H9 (cell line): ENCODE data around the gene DEPDC5. TPM values are rescaled to one million over a fixed set of nuclear protein-coding genes. Genes with fewer than 3 reads are reported as not detected.

Experiments
- DNase-seq: peaks from one replicate; pipeline ENCODE4 v3.0.0-alpha.2; 2017
- H2AFZ ChIP-seq: one replicate; pipeline ENCODE4 v1.6.1; 2013; ENCODE audit warnings: mild to moderate bottlenecking, low read length, control low read depth, moderate library complexity
- H2AK5ac ChIP-seq: 2 replicates; pipeline ENCODE4 v1.6.1; 2013; ENCODE audit warnings: low read length, control low read depth, mixed read lengths; ENCODE audit not compliant: insufficient read length
- H2BK120ac ChIP-seq: one replicate; pipeline ENCODE4 v1.6.1; 2013; ENCODE audit warnings: low read depth, mild to moderate bottlenecking, low read length, control low read depth, inconsistent platforms; ENCODE audit not compliant: poor library complexity, severe bottlenecking
- H2BK12ac ChIP-seq: 2 replicates; pipeline ENCODE4 v1.6.1; 2013; ENCODE audit warnings: low read length, control low read depth, mixed read lengths, low read depth; ENCODE audit not compliant: insufficient read length
- H2BK15ac ChIP-seq: 2 replicates; pipeline ENCODE4 v1.6.1; 2013; ENCODE audit warnings: low read depth, low read length, control low read depth
- H2BK20ac ChIP-seq: one replicate; pipeline ENCODE4 v1.6.1; 2013; ENCODE audit warnings: low read depth, mild to moderate bottlenecking, low read length, control low read depth, inconsistent platforms; ENCODE audit not compliant: poor library complexity, severe bottlenecking
- H2BK5ac ChIP-seq: 2 replicates; pipeline ENCODE4 v1.6.1; 2013; ENCODE audit warnings: low read length, control low read depth, mixed read lengths; ENCODE audit not compliant: insufficient read length
- H3K14ac ChIP-seq: 2 replicates; pipeline ENCODE4 v1.6.1; 2013; ENCODE audit warnings: low read length, control low read depth; ENCODE audit not compliant: insufficient read depth
- H3K18ac ChIP-seq: 2 replicates; pipeline ENCODE4 v1.6.1; 2013; ENCODE audit warnings: low read depth, mild to moderate bottlenecking, mixed read lengths, low read length, control low read depth; ENCODE audit not compliant: insufficient read length
- H3K23ac ChIP-seq: 2 replicates; pipeline ENCODE4 v1.6.1; 2013; ENCODE audit warnings: low read length, control low read depth, mixed read lengths, low read depth; ENCODE audit not compliant: insufficient read length
- H3K23me2 ChIP-seq: 2 replicates; pipeline ENCODE4 v1.6.1; 2013; ENCODE audit warnings: low read depth, mild to moderate bottlenecking, mixed read lengths, low read length, control low read depth; ENCODE audit not compliant: insufficient read length, poor library complexity, severe bottlenecking
- H3K27ac ChIP-seq: 2 replicates; pipeline ENCODE4 v1.5.1; 2013; ENCODE audit warnings: low read length, control low read depth, mixed read lengths, low read depth; ENCODE audit not compliant: insufficient read length
- H3K27me3 ChIP-seq: 2 replicates; pipeline ENCODE4 v1.6.1; 2013; ENCODE audit warnings: low read length, control low read depth, inconsistent platforms; ENCODE audit not compliant: insufficient read depth
- H3K4ac ChIP-seq: 2 replicates; pipeline ENCODE4 v1.6.1; 2013; ENCODE audit warnings: low read depth, mild to moderate bottlenecking, control low read depth, inconsistent platforms, low read length, moderate library complexity
- H3K4me1 ChIP-seq: 2 replicates; pipeline ENCODE4 v1.6.1; 2013; ENCODE audit warnings: low read length, control low read depth, inconsistent platforms; ENCODE audit not compliant: insufficient read depth
- H3K4me2 ChIP-seq: 2 replicates; pipeline ENCODE4 v1.6.1; 2013; ENCODE audit warnings: low read length, control low read depth, mixed read lengths; ENCODE audit not compliant: insufficient read length, insufficient read depth
- H3K56ac ChIP-seq: 2 replicates; pipeline ENCODE4 v1.6.1; 2013; ENCODE audit warnings: low read depth, mild to moderate bottlenecking, mixed read lengths, low read length, control low read depth; ENCODE audit not compliant: insufficient read length
- H3K79me1 ChIP-seq: 2 replicates; pipeline ENCODE4 v1.6.1; 2013; ENCODE audit warnings: low read depth, mild to moderate bottlenecking, moderate library complexity, low read length, control low read depth, inconsistent platforms; ENCODE audit not compliant: insufficient read depth, poor library complexity, severe bottlenecking
- H3K79me2 ChIP-seq: 2 replicates; pipeline ENCODE4 v1.6.1; 2013; ENCODE audit warnings: low read length, control low read depth, inconsistent platforms; ENCODE audit not compliant: insufficient read depth
- H3K9ac ChIP-seq: 2 replicates; pipeline ENCODE4 v1.6.1; 2013; ENCODE audit warnings: low read length, control low read depth, mixed read lengths; ENCODE audit not compliant: insufficient read length; ENCODE audit errors: extremely low read depth
- H3K9me3 ChIP-seq: one replicate; pipeline ENCODE4 v1.6.1; 2013; ENCODE audit warnings: low read depth, low read length, inconsistent platforms; ENCODE audit not compliant: control insufficient read depth
- H3T11ph ChIP-seq: one replicate; pipeline ENCODE4 v1.6.1; 2013; ENCODE audit warnings: mild to moderate bottlenecking, low read length, control low read depth, inconsistent platforms
- H4K20me1 ChIP-seq: one replicate; pipeline ENCODE4 v1.6.1; 2013; ENCODE audit not compliant: control insufficient read depth, insufficient read length, insufficient read depth
- H4K5ac ChIP-seq: 2 replicates; pipeline ENCODE4 v1.6.1; 2013; ENCODE audit warnings: low read depth, mild to moderate bottlenecking, mixed read lengths, low read length, control low read depth; ENCODE audit not compliant: insufficient read length
- H4K8ac ChIP-seq: replicated peaks from 2 replicates; pipeline ENCODE4 v1.6.1; 2013; ENCODE audit warnings: low read length, control low read depth, mixed read lengths, low read depth; ENCODE audit not compliant: insufficient read length
- H4K91ac ChIP-seq: 2 replicates; pipeline ENCODE4 v1.6.1; 2013; ENCODE audit warnings: low read depth, mild to moderate bottlenecking, moderate library complexity, mixed read lengths, low read length, control low read depth; ENCODE audit not compliant: insufficient read length
- H3K27ac Mint-ChIP-seq, 3 experiments: 2 replicates in 2 of 3; 3 replicates in 1 of 3; pipeline ENCODE4 v1.8.0; 2020 to 2021; ENCODE audit warnings: mixed read lengths in 3 of 3, mild to moderate bottlenecking in 1 of 3, moderate library complexity in 1 of 3
- H3K27me3 Mint-ChIP-seq: 2 replicates; pipeline ENCODE4 v1.8.0; 2021; ENCODE audit warnings: low read depth, mild to moderate bottlenecking, moderate library complexity, mixed read lengths
- H3K36me3 Mint-ChIP-seq, 3 experiments: 2 replicates in 2 of 3; 3 replicates in 1 of 3; pipeline ENCODE4 v1.8.0; 2020 to 2021; ENCODE audit warnings: low read depth in 3 of 3, mixed read lengths in 3 of 3; ENCODE audit not compliant: insufficient read depth in 1 of 3
- H3K4me1 Mint-ChIP-seq, 2 experiments: 2 replicates each; pipeline ENCODE4 v1.8.0; 2020; ENCODE audit warnings: mixed read lengths in 2 of 2
- H3K4me3 Mint-ChIP-seq, 2 experiments: 2 replicates in 1 of 2; 3 replicates in 1 of 2; pipeline ENCODE4 v1.8.0; 2020 to 2021; ENCODE audit warnings: mild to moderate bottlenecking in 2 of 2, mixed read lengths in 2 of 2, moderate library complexity in 1 of 2
- H3K9me3 Mint-ChIP-seq, 2 experiments: 2 replicates in 1 of 2; 3 replicates in 1 of 2; pipeline ENCODE4 v1.8.0; 2020; ENCODE audit warnings: mild to moderate bottlenecking in 2 of 2, mixed read lengths in 2 of 2, moderate library complexity in 1 of 2
- WGBS: extraction: QIAGEN DNeasy Blood & Tissue Kit; methylation state at CpG from one replicate; pipeline ENCODE4 v1.1.7; 2013; ENCODE audit warnings: missing lambda C conversion rate, low lambda C conversion rate, mixed read lengths; ENCODE audit not compliant: insufficient read length; ENCODE audit errors: extremely low coverage; 5-methylcytosine and 5-hydroxymethylcytosine counted together
- total RNA-seq: library from RNA; stranded (reverse); gene quantifications from 2 replicates; pipeline ENCODE4 v1.2.1, GENCODE V29; 2021
- TF ChIP-seq, protein P1 (sequence below): fragments of 200-600 bp; sonication (generic); conservative IDR thresholded peaks from 3 replicates; pipeline ENCODE4 v1.8.0; 2021; ENCODE audit warnings: antibody characterized with exemption, mild to moderate bottlenecking

DEPDC5 gene
- total RNA-seq, 1 experiment from 2014 or later = 29.2 TPM

DNA sequence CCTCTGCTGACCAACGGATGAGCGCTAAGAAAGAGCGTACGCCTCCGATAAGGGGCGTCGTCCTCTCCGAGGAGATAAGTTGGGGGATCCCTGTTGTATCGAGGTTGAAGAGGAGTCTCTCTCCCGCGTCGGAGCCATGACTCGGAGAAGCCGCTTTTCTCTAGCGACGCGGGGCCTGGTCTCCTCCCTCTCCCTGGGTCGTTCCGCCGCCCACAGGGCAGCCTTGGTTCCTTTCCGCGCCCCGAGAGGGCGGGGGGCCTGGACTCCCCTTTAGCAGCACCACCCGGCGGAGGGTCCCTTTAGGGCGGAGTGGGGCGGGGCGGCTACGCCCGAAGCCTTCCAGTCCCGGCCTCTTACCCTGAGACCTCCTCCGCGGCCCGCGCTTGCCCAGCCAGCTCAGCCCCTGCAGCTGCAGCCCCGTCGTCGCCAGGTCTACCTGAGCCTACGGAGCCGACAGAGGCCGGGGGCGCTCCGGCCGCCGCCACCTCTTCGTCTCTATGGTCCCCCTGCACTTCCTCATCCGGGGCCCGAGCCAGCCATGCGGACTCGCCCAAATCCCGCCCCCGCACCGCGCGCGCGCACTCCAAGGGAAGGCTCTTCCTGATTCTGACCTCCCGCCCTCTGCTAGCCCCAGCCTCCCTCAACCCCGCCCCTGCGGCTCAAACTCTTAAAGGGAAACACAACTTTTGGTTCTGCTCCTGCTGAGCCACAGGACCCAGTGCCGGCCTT lies 4.0 kb upstream of the DEPDC5 start, which contains the start of gene PRR14L:
TSS of gene PRR14L (minus strand) at position 497 of the 729 bp plus-strand sequence. CDS start 11,272 bp downstream, outside the sequence.
- Histone ChIP-seq H3T11ph (no peak within 1 kb of the TSS), H3K4me1 (peaks cover 7% of the 10 kb centered on the region), H4K8ac (no peak within 1 kb of the TSS), H3K14ac (peak within 1 kb of the TSS; percentile 85), H2BK15ac (no peak within 1 kb of the TSS), H3K79me2 (peaks cover 14% of the 10 kb centered on the region; the same call in 1 of the 2 replicates), H3K56ac (peak within 1 kb of the TSS; percentile 27), H3K27ac (peak within 1 kb of the TSS; percentile 73), H4K20me1 (no peaks in the 10 kb centered on the region), H3K18ac (peak within 1 kb of the TSS; percentile 87), H4K5ac (peak within 1 kb of the TSS; percentile 24), H2BK5ac (no peak within 1 kb of the TSS), H3K23ac (no peak within 1 kb of the TSS), H3K27me3 (no peaks in the 10 kb centered on the region), H2AK5ac (no peak within 1 kb of the TSS), H3K4ac (no peak within 1 kb of the TSS), H2BK20ac (no peak within 1 kb of the TSS), H2AFZ (no peak within 1 kb of the TSS), H2BK12ac (no peak within 1 kb of the TSS), H4K91ac (no peak within 1 kb of the TSS), H3K79me1 (peaks cover 3% of the 10 kb centered on the region), H3K9ac (peak within 1 kb of the TSS; percentile 96), H2BK120ac (no peak within 1 kb of the TSS), H3K4me2 (peak within 1 kb of the TSS; percentile 97), H3K23me2 (peaks cover 21% of the 10 kb centered on the region), H3K9me3 (no peaks in the 10 kb centered on the region)
- peaks cover 53 to 56% of the 10 kb centered on the region in 2 experiments for H3K4me1 Mint-ChIP-seq
- no peaks in the 10 kb centered on the region for H3K27me3 Mint-ChIP-seq
- WGBS = no CpG with 5 or more reads among the region's 62 CpGs
- no peaks in the 10 kb centered on the region; a peak in 1 of 5 replicates for H3K9me3 Mint-ChIP-seq
- peak; percentile 97 for DNase-seq
- TF ChIP-seq, protein P1, sequence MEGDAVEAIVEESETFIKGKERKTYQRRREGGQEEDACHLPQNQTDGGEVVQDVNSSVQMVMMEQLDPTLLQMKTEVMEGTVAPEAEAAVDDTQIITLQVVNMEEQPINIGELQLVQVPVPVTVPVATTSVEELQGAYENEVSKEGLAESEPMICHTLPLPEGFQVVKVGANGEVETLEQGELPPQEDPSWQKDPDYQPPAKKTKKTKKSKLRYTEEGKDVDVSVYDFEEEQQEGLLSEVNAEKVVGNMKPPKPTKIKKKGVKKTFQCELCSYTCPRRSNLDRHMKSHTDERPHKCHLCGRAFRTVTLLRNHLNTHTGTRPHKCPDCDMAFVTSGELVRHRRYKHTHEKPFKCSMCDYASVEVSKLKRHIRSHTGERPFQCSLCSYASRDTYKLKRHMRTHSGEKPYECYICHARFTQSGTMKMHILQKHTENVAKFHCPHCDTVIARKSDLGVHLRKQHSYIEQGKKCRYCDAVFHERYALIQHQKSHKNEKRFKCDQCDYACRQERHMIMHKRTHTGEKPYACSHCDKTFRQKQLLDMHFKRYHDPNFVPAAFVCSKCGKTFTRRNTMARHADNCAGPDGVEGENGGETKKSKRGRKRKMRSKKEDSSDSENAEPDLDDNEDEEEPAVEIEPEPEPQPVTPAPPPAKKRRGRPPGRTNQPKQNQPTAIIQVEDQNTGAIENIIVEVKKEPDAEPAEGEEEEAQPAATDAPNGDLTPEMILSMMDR = no peak
- peak within 1 kb of the TSS; percentile 90 to 95 for H3K4me3 Mint-ChIP-seq
- peak within 1 kb of the TSS; percentile 78 to 94 (median 93) for H3K27ac Mint-ChIP-seq
- peaks cover 7 to 21% (median 17%) of the 10 kb centered on the region in 3 experiments; a peak in 5 of 7 replicates for H3K36me3 Mint-ChIP-seq
